Osteocyte (in vitro differentiated cells): ENCODE data around the gene GIPC3. TPM values are rescaled to one million over a fixed set of nuclear protein-coding genes. Genes with fewer than 3 reads are reported as not detected.

Source experiments
- DNase-seq: peaks from one replicate; pipeline ENCODE4 v3.0.0; 2021; ENCODE audit warnings: mixed read lengths; ENCODE audit not compliant: unreplicated experiment; ENCODE audit errors: extremely low spot score
- H3K27ac Mint-ChIP-seq: one replicate; pipeline ENCODE4 v1.8.0; 2021; ENCODE audit warnings: mild to moderate bottlenecking, mixed read lengths; ENCODE audit not compliant: unreplicated experiment
- H3K27me3 Mint-ChIP-seq: one replicate; pipeline ENCODE4 v1.8.0; 2021; ENCODE audit warnings: mixed read lengths; ENCODE audit not compliant: unreplicated experiment
- H3K36me3 Mint-ChIP-seq: one replicate; pipeline ENCODE4 v1.8.0; 2021; ENCODE audit warnings: mixed read lengths; ENCODE audit not compliant: unreplicated experiment
- H3K4me1 Mint-ChIP-seq: one replicate; pipeline ENCODE4 v1.8.0; 2021; ENCODE audit warnings: mixed read lengths; ENCODE audit not compliant: unreplicated experiment
- H3K4me3 Mint-ChIP-seq: one replicate; pipeline ENCODE4 v1.8.0; 2021; ENCODE audit warnings: mild to moderate bottlenecking, moderate library complexity, mixed read lengths; ENCODE audit not compliant: unreplicated experiment
- H3K9me3 Mint-ChIP-seq: one replicate; pipeline ENCODE4 v1.8.0; 2021; ENCODE audit warnings: mixed read lengths; ENCODE audit not compliant: unreplicated experiment
- total RNA-seq: library from RNA; stranded (reverse); gene quantifications from 2 replicates; pipeline ENCODE4 v1.2.1, GENCODE V29; 2021
- TF ChIP-seq, protein P1 (sequence below): fragments of 200-600 bp; sonication (generic); IDR thresholded peaks from 2 replicates; pipeline ENCODE4 v1.5.0; 2021; ENCODE audit warnings: antibody characterized with exemption, mild to moderate bottlenecking, moderate library complexity

The GIPC3 gene
- total RNA-seq, 1 donor from 2014 or later = 0.67 TPM

DNA sequence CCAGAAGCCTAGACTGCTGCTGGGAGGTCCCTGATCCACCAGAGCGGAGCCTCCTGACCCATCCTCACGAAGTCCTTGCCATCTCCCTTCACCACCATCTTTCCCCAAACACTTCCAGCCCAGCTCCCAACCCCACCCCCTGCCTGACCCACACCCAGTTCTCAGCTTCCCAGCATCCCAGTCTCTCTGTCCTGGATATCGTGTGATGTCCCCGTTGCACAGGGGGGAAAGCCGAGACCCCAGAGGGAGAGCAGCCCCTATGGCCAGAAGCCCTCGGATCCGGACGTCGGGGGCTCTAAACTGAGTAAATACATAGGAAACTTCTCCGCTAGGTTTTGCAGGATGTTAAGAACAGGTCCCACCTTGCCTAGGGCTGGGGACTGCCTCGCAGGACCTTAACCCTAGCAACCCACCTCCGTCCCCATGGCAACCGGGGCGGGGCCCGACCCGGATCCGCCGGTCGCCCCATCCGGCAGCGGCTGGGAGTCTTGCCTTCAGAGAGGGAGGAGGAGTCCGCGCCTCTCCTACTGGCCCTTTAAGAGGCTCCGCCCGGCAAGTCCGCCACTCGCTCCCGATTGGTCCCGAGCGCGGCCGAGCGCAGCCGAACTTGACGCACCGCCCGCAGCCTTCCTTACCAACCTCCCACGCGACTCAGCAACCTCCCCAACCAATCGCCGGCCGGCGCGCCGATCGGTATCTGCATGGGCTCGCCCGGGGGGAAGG, 13.0 kb upstream of the GIPC3 start:
- TF ChIP-seq, protein P1, sequence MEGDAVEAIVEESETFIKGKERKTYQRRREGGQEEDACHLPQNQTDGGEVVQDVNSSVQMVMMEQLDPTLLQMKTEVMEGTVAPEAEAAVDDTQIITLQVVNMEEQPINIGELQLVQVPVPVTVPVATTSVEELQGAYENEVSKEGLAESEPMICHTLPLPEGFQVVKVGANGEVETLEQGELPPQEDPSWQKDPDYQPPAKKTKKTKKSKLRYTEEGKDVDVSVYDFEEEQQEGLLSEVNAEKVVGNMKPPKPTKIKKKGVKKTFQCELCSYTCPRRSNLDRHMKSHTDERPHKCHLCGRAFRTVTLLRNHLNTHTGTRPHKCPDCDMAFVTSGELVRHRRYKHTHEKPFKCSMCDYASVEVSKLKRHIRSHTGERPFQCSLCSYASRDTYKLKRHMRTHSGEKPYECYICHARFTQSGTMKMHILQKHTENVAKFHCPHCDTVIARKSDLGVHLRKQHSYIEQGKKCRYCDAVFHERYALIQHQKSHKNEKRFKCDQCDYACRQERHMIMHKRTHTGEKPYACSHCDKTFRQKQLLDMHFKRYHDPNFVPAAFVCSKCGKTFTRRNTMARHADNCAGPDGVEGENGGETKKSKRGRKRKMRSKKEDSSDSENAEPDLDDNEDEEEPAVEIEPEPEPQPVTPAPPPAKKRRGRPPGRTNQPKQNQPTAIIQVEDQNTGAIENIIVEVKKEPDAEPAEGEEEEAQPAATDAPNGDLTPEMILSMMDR = no peak
- H3K4me1 Mint-ChIP-seq = peaks cover 15% of the 10 kb centered on the region
- H3K27me3 Mint-ChIP-seq = no peaks in the 10 kb centered on the region
- H3K4me3 Mint-ChIP-seq = peak overlapping the region; percentile 76
- H3K9me3 Mint-ChIP-seq = no peaks in the 10 kb centered on the region
- DNase-seq = peak; percentile 100
- H3K27ac Mint-ChIP-seq = peak overlapping the region; percentile 68
- H3K36me3 Mint-ChIP-seq = peaks cover 9% of the 10 kb centered on the region

DNA sequence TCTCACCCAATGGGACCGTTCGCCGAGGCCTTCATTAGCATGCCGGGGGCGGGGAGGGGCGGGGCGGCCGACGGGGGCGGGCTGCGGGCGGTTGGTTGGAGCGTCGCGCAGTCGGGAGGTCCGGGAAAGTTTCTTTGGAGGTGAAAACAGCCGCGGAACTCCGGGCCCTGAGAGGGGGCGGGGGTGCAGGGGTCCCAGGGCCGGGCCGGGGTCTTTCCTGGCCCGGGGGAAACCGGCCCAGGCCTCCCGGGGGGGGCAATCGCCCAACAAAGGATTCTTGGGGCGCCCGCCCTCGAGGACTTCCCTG, 12.5 kb upstream of the GIPC3 start, which contains the start of gene HMG20B:
TSS of gene HMG20B (plus strand) at position 90 of the 307 bp plus-strand sequence. CDS start 366 bp downstream, outside the sequence.
- H3K27ac Mint-ChIP-seq = peak within 1 kb of the TSS; percentile 68
- H3K4me1 Mint-ChIP-seq = peaks cover 15% of the 10 kb centered on the region
- peaks cover 9% of the 10 kb centered on the region for H3K36me3 Mint-ChIP-seq
- no peaks in the 10 kb centered on the region for H3K27me3 Mint-ChIP-seq
- TF ChIP-seq, protein P1 = no peak
- peak within 1 kb of the TSS; percentile 78 for H3K4me3 Mint-ChIP-seq
- no peaks in the 10 kb centered on the region for H3K9me3 Mint-ChIP-seq
- DNase-seq = no peak

DNA sequence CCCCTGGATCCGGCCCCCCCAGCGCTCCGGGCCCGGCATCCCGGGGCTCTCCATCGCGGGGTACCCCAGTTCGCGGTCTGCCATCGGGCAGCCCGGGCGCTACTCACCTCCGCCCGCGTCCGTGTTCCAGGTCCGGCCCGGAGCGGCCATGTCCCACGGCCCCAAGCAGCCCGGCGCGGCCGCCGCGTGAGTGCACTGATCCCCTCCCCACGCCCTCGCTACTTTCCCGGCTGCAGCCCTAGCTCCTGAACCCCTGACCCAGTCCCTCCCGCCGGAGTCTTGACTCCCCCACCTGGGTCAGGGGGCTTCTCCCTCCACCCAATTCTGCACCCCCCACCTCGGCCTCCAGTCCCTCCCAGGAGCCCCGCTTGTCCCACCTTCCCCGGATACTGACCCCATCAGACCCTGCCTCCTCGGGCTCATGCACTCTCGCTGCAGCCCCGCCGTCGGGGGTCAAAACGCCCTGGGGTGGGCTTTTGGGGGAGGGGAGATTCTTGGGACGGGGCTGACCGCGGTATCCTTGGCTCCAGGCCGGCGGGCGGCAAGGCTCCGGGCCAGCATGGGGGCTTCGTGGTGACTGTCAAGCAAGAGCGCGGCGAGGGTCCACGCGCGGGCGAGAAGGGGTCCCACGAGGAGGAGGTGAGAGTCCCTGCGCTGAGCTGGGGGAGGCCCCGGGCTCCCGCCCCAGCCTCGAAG, 12.0 kb upstream of the GIPC3 start:
- Mint-ChIP-seq H3K4me3 (peak overlapping the region; percentile 78), H3K4me1 (peaks cover 15% of the 10 kb centered on the region), H3K9me3 (no peaks in the 10 kb centered on the region), H3K27ac (peak overlapping the region; percentile 27), H3K27me3 (no peaks in the 10 kb centered on the region), H3K36me3 (peaks cover 9% of the 10 kb centered on the region)
- TF ChIP-seq, protein P1 = no peak
- DNase-seq = no peak

DNA sequence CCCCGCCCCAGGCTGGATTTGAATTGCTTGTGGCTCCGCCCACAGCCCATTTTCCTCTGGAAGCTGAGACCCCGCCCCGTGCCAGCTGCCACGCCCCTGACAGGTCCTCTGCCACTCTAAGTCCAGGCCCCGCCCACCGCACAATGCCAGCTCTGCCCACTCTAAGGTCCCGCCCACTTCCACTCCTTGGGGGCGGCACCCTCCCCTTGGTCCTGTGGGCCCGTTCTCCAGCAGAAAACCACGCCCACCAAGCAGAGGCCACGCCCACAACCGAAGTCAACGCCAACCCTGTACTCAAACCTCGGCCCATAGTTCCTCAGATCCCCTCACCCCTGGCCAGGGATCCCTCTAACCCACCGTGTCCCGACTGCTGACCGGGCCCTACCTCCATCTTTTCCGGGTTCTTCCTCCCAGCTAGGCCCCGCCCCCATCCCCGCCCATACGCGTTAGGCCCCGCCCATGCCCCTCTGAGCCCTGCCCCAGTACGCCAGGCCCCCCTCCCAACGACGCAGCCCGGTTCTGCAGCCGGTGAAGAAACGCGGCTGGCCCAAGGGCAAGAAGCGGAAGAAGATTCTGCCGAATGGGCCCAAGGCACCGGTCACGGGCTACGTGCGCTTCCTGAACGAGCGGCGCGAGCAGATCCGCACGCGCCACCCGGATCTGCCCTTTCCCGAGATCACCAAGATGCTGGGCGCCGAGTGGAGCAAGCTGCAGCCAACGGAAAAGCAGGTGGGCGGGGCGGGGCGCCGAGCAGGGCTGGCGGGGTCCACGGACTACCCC, 11.2 kb upstream of the GIPC3 start:
- peaks cover 10% of the 10 kb centered on the region for H3K36me3 Mint-ChIP-seq
- H3K27me3 Mint-ChIP-seq = no peaks in the 10 kb centered on the region
- H3K4me1 Mint-ChIP-seq = peaks cover 16% of the 10 kb centered on the region
- TF ChIP-seq, protein P1 = no peak
- peak overlapping the region; percentile 27 for H3K27ac Mint-ChIP-seq
- no peaks in the 10 kb centered on the region for H3K9me3 Mint-ChIP-seq
- DNase-seq = peak; percentile 97
- H3K4me3 Mint-ChIP-seq = peak overlapping the region; percentile 78
